Tongue (tissue), 3 donors: Measurements from ENCODE around the gene LRRC59. TPM values are rescaled to one million over a fixed set of nuclear protein-coding genes. Genes with fewer than 3 reads are reported as not detected.
"Not testable (repeated sequence)": the region's sequence is repeated elsewhere in the genome, so short reads cannot be mapped to it uniquely, and the experiment has no call there.

Experiments used
- DNase-seq: peaks from one replicate; pipeline ENCODE4 v3.0.0-alpha.2; 2015
- small RNA-seq: library from RNA; depleted of rRNA; stranded (forward); fragments of <200 nt; gene quantifications from one replicate; pipeline ENCODE3, GENCODE V24; 2014; ENCODE audit warnings: low replicate concordance
- total RNA-seq: library from RNA; depleted of rRNA; stranded (reverse); fragments of >200 nt; gene quantifications from one replicate; pipeline ENCODE4 v1.2.3, GENCODE V29; 2014

Gene LRRC59
- total RNA-seq, 1 donor from 2014 or later = 55.5 TPM

GRCh38 chr17:50347117-50347893 lies 50.0 kb downstream of the LRRC59 start:
- DNase-seq = no peak

- peak; percentile 49 for DNase-seq
Measured at GRCh38 chr17:50346313-50347116, 50.8 kb downstream of the LRRC59 start.

GRCh38 chr17:50345432-50346312 lies 51.7 kb downstream of the LRRC59 start, which contains the start of gene XYLT2:
TSS of gene XYLT2 (plus strand) at chr17:50346126. CDS start at chr17:50346141, 15 bp downstream.
- peak; percentile 93 for DNase-seq

GRCh38 chr17:50344731-50345365 lies 52.5 kb downstream of the LRRC59 start:
- DNase-seq = peak; percentile 14

- no peak for DNase-seq
Measured at GRCh38 chr17:50339381-50339780, 57.9 kb downstream of the LRRC59 start.

GRCh38 chr17:50338645-50339044 lies 58.7 kb downstream of the LRRC59 start:
- no peak for DNase-seq

GRCh38 chr17:50337956-50338355 lies 59.4 kb downstream of the LRRC59 start:
- DNase-seq = no peak

GRCh38 chr17:50333291-50334057 lies 63.8 kb downstream of the LRRC59 start:
- not testable (repeated sequence) for DNase-seq

GRCh38 chr17:50332196-50332595 lies 65.1 kb downstream of the LRRC59 start:
- DNase-seq = no peak

Small RNA genes within 50 kb of the gene (small RNA-seq; reads per million reads assigned to genes)
- gene RF00019 = not detected

Other genes with a start within 250 kb of the LRRC59 start
- 30.1 TPM for gene PPP1R9B, start 246.8 kb downstream of the LRRC59 start, total RNA-seq
- gene SGCA, start 231.5 kb downstream of the LRRC59 start, total RNA-seq = 148 TPM
- 3,144 TPM for gene COL1A1, start 195.9 kb downstream of the LRRC59 start, total RNA-seq
- not detected for gene TMEM92, start 123.1 kb downstream of the LRRC59 start, total RNA-seq
- 29.0 TPM for gene XYLT2, start 51.4 kb downstream of the LRRC59 start, total RNA-seq
- 32.2 TPM for gene MRPL27, start 24.3 kb downstream of the LRRC59 start, total RNA-seq
- 4.3 TPM for gene EME1, start 24.3 kb downstream of the LRRC59 start, total RNA-seq
- 44.3 TPM for gene ACSF2, start 28.7 kb upstream of the LRRC59 start, total RNA-seq
- not detected for gene CHAD, start 71.4 kb upstream of the LRRC59 start, total RNA-seq
- 33.5 TPM for gene RSAD1, start 81.3 kb upstream of the LRRC59 start, total RNA-seq
- gene MYCBPAP, start 110.9 kb upstream of the LRRC59 start, total RNA-seq = 0.21 TPM
- gene EPN3, start 135.2 kb upstream of the LRRC59 start, total RNA-seq = 7.5 TPM
- gene SPATA20, start 149.7 kb upstream of the LRRC59 start, total RNA-seq = 40.3 TPM
- 10.4 TPM for gene CACNA1G, start 163.2 kb upstream of the LRRC59 start, total RNA-seq
- gene ABCC3, start 237.4 kb upstream of the LRRC59 start, total RNA-seq = 5.6 TPM